Right renal pelvis (tissue), 4 donors: Measurements from ENCODE around the gene UBALD1. TPM values are rescaled to one million over a fixed set of nuclear protein-coding genes. Genes with fewer than 3 reads are reported as not detected.
"Not testable (repeated sequence)": the region's sequence is repeated elsewhere in the genome, so short reads cannot be mapped to it uniquely, and the experiment has no call there.

Experiments used
- DNase-seq, 4 donors: peaks; one replicate each; pipeline ENCODE4 v3.0.0-alpha.2; 2013; ENCODE audit warnings: low read depth in 4 of 4, low spot score in 3 of 4, missing footprints in 1 of 4
- polyA plus RNA-seq, 4 donors: library from polyadenylated mRNA; unstranded; fragments of 120-200 nt; gene quantifications; one replicate each; pipeline ENCODE4 v1.2.1, GENCODE V29; 2013; ENCODE audit not compliant: insufficient read length in 4 of 4

The UBALD1 gene
- polyA plus RNA-seq, 4 donors: 14.4 to 26.8 (median 15.3) TPM

- DNase-seq: no peak
Observed at GRCh38 chr16:4601036-4601863, 13.4 kb downstream of the UBALD1 start.

- DNase-seq: no peak
Observed at GRCh38 chr16:4599545-4599944, 15.1 kb downstream of the UBALD1 start.

GRCh38 chr16:4599037-4599436 is 15.7 kb downstream of the UBALD1 start:
- no peak for DNase-seq

- no peak for DNase-seq
Observed at GRCh38 chr16:4597174-4597573, 17.5 kb downstream of the UBALD1 start.

DNA sequence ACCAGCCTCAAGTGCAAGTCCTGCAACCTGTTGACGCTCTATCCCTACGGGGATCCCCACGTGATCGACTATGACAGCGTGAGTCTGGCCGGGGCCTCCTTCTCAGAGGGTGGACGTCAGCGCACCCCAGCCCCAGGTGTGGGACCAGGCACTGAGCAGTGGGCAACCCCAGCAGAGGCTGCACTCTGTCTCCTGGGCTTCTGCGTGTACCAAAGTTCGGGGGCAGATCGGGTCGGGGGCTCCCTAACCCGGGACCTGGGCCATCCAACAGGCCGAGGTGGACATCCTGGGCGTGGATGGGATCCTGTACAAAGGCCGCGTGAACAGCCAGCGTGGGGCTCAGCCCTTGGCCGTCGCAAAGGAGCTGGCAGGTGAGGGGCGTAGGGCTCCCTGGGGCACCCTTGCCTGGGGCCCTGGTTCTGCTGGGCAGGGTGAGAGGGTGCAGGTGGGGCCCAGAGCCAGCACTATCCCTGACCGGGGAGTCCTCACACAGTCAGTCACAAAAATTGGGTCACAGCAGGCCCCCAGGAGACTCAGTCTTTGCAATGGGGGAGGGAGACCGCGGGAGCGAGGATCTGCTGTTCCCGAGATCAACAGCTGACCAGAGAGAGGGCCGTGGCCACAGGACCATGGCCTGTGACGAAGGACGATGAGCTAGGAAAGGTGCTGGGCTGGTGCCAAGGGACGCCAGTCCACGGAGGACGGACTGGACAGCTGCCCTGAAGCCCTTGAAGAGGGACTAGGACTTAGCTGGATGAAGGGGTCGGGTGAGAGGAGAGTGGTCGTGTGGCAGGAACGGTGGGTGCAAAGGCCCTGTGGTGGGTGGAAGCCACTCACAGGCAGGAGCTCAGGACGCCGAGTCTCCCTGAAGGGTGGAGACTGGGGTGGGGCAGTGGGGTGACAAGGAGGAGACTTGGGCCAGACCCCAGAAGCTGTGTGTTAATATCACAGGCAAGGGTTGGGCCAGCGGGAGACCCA is 20.0 kb downstream of the UBALD1 start:
- DNase-seq: no peak

- no peak for DNase-seq
Observed at GRCh38 chr16:4593086-4593485, 21.6 kb downstream of the UBALD1 start.

GRCh38 chr16:4591706-4592470 is 22.8 kb downstream of the UBALD1 start:
- no peak for DNase-seq

DNA sequence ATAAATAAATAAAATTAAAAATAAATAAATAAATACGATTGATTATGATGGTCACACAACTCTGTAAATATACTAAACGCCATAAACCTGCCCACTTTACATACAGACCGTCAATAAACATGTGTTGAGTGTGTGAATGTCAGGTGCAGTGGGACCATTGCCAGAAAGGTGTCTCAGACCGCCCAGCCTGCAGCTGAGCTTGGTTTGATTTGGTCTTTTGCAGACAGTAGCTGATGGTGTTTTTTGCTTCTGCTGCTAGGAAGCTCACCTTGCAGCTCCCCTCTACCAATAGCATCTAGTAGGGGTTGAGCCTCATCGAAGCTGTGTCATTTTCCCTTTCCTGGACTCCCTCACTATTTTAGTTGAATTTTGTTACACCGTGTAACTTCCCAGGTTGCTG is 23.5 kb downstream of the UBALD1 start:
- no peak for DNase-seq

DNA sequence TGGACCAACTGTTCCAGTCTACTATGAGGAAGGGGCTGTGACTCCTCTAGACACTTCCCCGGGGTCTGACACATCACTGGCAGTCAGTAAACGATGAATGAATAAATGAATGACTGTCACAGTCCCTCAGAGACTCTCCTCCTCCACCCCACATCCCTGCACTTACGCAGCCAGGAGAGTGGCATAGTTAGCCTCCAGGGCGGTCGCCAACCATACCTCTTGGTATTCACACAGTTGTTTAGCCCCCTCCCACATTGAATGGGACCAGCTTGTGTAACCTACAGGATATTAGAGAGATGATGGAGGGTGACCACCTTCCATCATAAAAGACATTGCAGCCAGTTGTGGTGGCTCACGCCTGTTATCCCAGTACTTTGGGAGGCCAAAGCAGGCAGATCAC is 25.7 kb downstream of the UBALD1 start:
- no peak for DNase-seq

DNA sequence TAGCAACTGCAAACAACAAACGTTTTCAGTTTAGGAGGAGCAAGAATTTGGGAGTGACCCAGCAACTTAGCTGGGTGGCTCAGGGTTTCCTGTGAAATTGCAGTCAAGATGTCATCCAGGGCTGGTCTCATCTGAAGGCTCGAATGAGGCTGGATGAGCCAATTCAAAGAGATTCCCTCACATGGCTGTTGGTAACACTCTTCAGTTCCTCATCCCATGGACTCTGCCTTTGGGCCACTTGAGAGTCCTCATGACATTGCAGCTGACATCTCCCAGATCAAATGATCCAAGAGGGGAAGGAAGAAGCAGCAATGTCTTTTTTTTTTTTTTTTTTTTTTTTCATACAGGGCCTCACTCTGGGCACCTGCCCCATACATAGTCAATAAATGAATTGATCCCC is 26.3 kb downstream of the UBALD1 start:
- no peak for DNase-seq

DNA sequence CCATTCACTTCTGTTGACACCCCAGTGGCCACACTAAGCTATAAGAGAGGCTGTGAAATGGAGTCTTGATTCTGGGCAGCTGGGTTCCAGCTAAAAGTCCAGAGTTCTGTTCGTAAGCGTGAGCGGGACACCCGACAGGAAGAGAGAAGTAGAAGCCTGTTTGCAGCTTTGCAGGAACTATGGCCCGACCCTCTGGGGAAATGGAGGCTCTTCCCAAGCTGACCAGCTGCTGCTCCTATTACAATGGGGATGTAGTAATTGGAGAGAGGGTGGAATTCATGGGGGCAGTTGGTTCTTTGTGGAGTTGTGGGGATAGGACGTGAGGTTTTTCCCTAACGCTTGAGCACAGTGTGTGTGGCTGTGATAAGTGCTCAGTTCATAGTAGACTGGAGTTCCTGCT is 28.4 kb downstream of the UBALD1 start:
- no peak for DNase-seq

DNA sequence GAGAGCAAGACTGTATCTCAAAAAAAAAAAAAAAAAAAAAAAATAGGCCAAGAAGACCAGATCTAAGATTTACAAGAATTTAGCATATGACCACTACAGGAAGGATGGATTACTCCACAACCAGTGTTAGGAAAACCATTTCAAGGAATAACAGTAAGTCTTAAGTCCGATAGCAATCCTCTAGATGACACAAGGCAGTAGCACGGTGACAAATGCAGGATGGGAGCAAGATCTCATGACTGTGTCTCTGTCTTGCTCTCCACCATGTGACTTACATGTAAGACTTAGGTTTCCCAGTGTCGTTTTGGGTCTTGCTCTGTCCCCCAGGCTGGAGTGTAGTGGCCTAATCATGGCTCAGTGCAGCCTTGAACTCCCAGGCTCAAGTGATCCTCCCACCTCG is 30.8 kb downstream of the UBALD1 start:
- no peak for DNase-seq

DNA sequence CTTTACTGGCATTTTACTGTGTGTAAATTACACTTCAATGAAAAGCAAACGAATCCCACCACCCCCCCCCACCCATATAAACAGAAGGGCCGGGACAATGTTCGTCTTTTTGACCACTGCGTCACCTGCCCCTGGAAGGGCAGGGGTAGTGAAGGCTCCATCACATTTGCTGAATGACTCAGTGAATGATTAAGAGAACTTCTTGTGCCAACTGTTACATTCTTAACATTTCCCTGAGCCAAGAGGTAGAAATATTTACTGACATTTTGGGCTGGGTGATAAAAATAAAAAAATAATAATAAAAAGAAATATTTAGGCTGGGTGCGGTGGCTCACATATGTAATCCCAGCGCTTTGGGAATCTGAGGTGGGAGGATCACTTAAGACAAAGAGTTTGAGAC is 34.4 kb downstream of the UBALD1 start:
- DNase-seq: no peak

GRCh38 chr16:4578961-4579530 is 35.6 kb downstream of the UBALD1 start:
- no peak for DNase-seq

GRCh38 chr16:4576008-4576407 is 38.7 kb downstream of the UBALD1 start:
- no peak for DNase-seq

DNA sequence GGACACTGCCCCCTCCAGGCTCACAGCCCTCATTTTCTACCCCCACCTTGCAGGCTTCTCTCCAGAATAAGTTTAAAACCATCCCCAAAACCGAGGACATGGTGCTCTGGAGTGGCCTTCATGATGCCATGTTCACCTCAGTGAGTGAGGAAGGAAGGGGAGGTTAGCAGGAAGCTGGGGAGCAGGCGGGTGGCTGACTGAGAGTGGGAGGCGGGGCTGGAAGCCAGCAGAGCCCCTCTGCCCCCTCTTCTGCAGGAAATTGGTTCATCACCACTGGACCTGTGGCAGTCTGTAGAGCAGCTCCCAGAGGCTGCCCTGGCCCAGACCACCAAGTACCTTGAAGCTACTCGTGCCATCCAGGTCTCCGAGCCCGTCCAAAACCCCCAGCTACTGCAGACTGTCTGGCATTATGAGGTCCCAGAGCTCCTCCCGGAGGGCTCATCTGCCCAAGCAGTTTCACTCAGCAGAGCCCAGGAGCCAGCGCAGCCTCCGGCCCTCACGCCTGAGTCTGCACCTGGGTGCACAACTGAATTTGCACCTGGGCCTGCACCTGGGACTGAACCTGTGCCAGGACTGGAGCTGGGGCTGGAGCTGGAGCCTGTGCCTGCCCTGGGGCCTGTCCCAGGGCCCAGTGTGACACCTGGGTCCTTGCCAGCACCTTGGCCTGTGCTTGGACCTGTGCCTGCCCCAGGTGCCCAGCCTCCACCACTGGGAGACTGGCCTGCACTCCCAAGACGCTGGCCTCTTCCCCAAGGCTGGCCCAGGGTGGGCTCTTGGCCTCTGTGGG is 39.6 kb downstream of the UBALD1 start:
- no peak for DNase-seq

- not testable (repeated sequence) for DNase-seq
Observed at GRCh38 chr16:4573926-4574325, 40.8 kb downstream of the UBALD1 start.

DNA sequence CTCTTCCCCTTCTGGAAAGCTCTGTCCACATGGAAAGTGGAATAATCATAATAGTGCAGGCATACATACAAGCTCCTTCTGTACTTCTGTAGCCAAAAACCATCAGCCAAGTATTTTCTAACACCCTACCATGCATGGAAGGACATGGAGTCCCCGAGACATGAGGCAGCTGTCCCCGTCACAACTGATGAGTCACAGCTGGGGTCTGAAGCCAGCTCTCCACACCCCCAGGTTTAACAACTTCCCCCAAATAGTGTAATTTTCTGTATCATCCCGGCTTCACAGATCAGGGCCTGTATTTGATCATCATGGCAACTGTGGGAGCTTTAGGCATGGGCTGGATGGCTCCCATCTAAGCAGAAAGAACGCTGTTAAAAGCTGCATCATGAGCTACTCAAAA is 42.0 kb downstream of the UBALD1 start:
- DNase-seq: peak in 3 of 4 donors; percentile 40 to 58 (median 44)

DNA sequence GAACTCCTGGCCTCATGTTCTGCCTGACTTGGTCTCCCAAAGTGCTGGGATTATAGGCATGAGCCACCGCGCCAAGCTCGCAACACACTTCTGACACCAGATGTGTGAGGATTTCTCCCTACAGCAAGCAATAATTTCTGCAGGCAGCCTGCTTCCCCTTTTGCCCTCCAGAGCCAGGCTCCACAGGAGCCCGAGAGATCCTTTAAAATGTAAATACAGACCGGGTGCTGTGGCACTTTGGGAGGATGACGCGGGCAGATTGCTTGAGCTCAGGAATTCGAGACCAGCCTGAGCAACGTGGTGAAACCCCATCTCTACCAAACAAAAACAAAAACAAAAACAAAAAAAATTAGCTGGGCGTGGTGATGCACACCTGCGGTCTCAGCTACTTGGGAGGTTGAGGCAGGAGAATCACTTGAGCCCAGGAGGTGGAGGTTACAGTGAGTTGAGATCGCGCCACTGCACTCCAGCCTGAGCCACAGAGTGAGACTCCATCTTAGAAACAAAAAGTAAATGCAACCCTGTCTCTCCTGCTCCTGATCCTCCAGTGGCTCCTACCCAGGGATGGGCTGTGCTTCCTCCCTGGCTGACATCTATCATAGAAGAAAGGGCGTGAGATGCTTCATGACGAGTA is 43.9 kb downstream of the UBALD1 start:
- no peak for DNase-seq
